ENCODE results near the gene GALR3.

Gene GALR3

DNA sequence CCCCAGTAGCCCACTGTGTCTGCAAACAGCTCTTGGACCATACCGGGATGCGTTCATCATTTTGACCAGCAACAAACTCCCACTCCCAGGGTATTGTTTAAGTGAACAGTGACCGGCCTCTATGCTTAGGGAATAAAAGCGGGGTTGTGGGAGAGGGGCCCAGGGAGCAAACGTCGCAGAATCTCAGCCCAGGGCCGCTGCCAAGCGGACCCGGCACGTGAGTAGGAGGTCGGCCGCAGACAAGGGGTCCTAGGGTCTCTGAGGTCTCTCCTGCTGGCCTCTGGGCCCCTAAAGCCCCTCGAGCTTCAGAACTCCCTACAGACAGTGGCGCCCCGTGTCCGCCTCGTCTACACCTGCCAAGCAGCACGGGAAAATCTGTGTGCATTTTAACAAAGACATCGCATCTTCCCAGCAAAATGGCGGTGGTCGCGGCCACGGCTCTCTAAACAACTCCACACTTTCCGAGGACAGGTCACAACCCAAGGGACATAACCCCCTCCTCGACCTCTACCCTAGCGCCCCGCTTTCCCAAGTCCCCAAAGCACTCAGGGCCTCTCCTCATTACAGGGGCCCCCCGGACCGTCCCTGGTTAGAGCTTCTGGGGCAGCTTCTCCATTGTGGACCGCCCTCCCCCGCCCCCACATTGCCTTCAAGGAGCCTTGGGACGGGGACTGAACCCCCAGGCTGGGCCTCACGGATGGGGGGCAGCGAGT is 19.4 kb upstream of the GALR3 start:
- DNase-seq, result peak; percentile 67

DNA sequence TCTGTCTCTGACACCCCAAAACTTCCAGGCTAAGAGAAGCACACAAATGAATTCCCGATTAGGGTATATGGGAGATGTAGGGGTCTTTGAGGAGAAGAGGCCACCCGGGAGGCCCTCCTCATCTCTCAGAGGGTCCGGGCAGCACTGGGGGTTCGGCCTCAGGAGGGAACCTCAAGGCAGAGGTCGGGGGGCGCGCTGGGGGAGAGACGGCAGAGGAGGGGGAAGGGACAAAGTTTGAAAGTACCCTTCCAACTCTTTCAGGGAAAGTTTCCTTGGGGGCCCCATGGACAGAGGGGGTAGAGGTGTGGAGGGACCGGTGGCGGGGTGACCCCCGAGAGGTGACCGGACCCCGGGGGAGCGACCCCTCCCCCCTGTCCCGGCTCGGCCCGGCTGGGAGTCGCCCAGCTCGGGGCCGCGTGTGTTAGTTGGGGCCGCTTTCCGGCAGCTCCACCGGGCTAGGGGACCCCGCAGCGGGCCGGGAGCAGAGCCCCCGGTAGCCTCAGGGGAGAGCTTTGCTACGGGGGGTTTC is 18.8 kb upstream of the GALR3 start:
- peak; percentile 46 for DNase-seq

DNA sequence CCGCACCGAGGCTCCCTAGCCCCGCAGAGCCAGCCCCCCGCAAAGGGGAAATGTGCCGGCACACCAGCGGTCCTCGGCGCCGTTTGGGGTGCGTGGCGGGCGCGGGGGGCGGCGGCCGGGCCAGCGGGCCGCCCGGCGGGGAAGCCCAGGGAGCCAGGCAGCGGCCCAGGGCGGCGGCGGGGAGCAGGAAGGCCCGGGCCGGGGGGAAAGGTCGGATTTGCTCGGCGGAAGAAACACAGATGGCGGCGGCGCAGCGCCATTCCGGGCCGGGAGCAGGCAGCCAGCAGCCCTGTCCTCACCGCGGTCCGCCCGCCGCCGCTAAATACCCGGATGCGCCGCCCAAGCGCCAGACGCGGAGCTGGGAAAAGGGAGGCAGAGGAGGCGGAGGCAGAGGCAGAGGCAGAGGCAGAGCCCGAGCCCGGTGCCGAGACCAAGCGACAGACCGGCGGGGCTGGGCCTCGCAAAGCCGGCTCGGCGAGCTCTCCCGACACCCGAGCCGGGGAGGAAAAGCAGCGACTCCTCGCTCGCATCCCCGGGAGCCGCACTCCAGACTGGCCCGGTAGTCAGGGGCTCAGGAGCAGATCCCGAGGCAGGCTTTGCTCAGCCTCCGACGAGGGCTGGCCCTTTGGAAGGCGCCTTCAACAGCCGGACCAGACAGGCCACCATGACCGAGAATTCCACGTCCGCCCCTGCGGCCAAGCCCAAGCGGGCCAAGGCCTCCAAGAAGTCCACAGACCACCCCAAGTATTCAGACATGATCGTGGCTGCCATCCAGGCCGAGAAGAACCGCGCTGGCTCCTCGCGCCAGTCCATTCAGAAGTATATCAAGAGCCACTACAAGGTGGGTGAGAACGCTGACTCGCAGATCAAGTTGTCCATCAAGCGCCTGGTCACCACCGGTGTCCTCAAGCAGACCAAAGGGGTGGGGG is 18.0 kb upstream of the GALR3 start:
- peak; percentile 93 for DNase-seq

DNA sequence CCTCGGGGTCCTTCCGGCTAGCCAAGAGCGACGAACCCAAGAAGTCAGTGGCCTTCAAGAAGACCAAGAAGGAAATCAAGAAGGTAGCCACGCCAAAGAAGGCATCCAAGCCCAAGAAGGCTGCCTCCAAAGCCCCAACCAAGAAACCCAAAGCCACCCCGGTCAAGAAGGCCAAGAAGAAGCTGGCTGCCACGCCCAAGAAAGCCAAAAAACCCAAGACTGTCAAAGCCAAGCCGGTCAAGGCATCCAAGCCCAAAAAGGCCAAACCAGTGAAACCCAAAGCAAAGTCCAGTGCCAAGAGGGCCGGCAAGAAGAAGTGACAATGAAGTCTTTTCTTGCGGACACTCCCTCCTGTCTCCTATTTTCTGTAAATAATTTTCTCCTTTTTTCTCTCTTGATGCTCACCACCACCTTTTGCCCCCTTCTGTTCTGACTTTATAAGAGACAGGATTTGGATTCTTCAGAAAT is 17.3 kb upstream of the GALR3 start:
- no peak for DNase-seq

DNA sequence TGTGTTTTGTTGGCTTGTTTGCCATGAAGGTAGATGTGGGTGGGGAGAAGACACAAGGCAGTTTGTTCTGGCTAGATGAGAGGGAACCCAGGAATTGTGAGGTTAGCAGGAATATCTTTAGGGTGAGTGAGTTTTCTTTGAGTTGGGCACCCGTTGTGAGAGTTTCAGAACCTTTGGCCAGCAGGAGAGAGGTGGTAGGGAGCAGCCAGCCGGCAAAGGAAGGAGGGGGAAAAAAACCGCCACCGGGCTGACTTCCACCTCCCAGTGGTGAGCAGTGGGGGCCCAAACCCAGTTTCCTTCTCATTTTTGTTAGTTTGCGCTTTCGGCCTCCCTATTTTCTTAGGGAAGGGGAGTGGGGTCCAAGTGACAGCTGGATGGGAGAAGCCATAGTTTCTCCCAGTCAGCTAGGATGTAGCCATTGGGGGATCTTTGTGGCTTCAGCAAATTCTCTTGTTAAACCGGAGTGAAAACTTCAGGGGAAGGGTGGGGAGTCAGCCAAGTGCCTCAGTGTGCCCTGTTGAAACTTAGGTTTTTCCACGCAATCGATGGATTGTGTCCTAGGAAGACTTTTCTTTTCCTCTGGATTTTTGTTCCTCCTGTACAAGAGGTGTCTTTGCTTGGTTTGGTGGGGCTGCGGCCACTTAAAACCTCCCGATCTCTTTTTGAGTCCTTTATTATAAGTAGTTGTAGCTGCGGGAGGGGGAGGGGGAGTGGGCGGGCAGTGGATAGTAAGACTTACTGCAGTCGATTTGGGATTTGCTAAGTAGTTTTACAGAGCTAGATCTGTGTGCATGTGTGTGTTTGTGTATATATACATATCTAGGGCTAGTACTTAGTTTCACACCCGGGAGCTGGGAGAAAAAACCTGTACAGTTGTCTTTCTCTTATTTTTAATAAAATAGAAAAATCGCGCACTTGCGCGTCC is 16.5 kb upstream of the GALR3 start:
- peak; percentile 95 for DNase-seq

DNA sequence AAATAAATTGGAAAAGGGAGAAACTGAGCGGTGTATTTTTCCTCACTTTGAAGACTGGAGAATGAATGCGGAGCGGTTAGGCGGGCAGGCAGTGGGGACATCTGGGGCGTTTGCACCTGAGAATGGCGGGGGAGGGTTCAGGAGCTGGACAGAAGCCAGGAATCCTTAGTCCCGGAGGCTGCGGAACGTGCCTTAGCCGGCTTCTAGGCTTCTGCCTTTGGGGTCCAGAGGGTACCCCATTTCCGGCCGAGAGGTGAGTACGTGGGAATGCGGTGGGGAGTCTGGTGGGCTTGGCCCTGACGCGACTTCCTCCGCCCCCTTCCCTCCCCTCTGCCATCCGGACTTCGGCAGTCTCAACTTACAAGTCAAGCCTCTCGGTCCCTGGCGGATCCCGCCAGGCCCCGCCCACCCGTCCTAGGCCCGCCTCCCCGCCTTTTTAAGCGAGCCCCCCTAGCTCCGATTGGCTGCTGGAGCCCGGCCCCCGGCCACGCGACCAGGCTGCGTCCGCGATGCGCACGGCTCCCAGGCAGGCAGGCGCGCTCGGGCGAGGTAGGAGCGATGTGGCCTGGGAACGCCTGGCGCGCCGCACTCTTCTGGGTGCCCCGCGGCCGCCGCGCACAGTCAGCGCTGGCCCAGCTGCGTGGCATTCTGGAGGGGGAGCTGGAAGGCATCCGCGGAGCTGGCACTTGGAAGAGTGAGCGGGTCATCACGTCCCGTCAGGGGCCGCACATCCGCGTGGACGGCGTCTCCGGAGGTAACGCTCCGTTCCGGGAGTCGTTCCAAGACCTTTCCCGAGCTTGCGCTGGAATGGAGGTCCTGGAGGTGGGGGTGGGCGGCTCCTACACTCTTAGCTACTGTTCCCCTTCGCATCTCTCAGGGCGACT is 15.5 kb upstream of the GALR3 start, which contains the start of gene GCAT:
Gene GCAT, plus strand, starts transcription at position 525 of the 884 bp plus-strand sequence. Its CDS starts 34 bp downstream, at position 559.
- peak; percentile 98 for DNase-seq

DNA sequence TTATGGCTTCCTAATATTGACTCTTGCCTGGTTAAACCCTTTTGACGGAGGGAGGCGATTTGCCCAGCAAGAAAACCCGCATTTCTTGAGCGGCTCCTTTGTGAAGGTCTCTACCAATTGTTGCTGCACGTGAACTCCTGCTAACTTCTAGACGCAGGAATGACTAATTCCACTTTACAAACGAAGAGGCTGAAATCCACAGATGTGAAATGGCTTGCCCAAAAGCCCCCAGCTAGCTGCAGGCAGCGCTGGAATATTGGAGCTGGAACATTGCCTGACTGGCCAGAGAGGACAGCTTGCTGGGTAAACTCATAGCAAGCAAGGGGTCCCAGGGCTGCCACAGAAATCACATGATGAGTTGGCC is 14.9 kb upstream of the GALR3 start:
- no peak for DNase-seq

DNA sequence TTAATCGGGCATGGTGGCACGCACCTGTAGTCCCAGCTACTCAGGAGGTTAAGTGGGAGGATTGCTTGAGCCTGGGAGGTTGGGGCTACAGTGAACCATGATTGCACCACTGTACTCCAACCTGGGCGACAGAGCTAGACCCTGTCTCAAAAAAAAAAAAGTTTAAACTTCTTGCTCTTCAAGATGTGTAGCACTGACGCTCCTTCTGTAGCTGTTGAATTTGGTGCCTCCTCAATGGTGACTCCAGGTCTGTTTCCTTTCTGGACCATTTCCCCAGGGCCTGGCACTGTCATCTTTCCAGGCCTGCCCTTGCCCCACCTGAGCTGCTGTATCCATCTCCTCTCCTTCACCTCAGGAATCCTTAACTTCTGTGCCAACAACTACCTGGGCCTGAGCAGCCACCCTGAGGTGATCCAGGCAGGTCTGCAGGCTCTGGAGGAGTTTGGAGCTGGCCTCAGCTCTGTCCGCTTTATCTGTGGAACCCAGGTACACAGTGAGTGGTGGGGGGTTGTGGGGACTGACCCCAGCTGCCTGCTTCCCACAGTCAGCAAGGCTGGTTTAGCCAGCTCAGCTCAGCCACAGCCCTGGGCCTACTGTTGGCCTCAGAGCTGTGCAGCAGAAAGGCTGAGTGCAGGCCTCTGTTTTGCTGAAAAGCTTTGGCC is 13.4 kb upstream of the GALR3 start:
- no peak for DNase-seq

DNA sequence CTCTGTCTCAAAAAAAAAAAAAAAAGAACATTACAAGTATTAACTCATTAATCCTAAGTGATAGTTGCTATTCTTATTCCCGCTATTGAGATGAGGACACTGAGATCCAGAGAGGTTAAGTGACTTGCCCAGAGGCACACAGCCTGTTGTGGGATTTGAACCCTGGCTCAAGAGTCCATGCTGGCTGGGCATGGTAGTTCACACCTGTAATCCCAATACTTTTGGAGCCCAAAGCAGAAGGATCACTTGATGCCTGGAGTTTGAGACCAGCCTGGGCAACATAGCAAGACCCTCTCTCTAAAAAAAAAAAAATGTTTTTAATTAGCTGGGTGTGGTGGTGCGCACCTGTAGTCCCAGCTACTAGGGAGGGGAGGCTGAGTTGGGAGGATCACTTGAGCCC is 11.3 kb upstream of the GALR3 start:
- DNase-seq, result no peak

DNA sequence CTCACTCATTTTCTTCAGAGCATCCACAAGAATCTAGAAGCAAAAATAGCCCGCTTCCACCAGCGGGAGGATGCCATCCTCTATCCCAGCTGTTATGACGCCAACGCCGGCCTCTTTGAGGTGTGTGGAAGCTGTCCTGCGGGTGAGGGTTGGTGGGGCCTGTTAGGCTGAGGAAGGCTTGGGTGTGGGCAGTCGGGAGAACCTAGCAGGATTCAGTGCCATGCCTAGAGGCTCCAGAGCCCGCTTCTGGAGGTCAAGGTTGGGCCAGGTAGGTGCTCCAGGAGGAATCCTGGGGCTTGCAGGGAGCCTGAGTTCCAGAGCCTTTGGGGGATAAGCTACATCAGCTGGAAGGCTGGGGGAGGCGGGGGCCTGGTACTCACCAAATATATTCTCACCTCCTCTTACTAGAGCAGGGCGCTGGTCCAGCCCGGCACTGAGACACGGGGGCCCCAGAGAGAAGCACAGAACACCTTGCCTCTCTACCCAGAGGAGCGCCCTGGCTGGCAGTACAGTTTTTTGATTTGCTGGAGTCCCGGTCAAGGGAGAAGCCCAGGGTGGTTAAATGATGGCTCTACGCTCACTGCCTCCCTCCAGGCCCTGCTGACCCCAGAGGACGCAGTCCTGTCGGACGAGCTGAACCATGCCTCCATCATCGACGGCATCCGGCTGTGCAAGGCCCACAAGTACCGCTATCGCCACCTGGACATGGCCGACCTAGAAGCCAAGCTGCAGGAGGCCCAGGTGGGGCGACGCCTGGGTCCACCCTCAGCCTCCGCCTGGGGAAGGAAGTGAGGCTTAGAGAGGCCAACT is 10.1 kb upstream of the GALR3 start:
- no peak for DNase-seq

DNA sequence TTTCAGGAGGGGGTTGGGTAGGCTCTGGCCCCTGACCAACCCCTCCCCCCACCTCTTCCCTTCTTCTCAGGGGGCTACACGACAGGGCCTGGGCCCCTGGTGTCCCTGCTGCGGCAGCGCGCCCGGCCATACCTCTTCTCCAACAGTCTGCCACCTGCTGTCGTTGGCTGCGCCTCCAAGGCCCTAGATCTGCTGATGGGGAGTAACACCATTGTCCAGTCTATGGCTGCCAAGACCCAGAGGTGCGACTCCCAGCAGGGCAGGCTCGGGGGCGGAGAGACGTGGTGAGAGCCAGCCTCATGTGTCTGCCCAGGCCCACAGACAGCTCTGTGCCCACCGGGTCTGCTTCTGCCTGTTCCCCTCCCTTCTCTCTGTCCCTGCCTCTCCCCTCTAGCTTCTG is 7.6 kb upstream of the GALR3 start:
- no peak for DNase-seq

DNA sequence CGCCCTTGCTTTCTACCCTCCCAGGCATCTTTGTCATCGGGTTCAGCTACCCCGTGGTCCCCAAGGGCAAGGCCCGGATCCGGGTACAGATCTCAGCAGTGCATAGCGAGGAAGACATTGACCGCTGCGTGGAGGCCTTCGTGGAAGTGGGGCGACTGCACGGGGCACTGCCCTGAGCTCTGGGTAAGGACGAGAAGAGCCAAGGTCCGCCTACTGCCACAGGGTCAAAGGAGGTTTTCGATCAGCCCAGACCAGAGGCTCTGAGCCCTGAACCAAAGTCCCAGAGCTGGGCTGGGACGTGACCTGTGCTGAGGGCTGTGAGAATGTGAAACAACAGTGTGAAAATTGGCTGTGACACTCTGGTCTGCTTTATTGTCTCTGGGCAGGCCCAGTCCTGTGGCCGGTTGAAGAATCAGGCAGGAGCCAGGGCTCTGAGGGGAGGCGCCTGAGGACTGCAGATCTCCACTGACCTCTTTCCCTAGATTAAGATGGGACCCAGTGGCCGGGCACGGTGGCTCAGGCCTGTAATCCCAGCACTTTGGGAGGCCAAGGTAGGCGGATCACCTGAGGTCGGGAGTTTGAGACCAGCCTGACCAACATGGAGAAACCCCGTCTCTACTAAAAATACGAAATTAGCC is 6.5 kb upstream of the GALR3 start:
- DNase-seq, result no peak

DNA sequence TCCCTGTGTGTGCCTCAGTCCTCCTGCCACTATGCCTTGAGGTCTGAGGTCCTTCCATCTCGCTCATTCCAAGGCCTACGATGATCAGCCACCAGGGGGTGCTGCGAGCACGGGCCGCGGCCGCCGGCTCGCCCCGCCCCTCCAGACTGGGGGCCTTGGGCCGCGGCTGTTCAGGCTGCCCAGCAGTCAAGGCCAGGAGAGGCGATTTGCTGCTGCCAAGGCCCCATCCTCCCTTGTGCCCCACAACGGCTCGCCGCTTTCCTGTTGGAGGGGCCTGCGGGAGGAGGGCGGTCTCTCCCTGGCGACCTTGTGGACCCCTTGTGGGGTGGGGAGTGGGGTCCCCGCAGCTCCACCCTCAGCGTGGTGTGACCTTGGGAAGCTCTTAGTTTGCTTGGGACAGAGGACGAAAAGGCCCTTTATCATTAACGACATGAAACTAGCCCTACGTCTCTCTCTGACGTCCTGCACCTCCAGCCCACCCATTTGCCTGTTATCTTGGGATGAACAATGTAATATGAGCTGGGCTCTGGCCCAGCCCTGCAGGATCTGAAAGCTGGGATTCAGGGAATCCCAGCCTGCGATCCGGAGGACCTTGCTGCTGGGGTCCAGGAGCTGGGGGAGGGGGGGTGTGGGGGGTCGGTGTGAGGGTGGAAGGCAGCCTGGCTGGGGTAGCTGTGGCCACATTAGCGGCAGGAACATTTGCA is 5.3 kb upstream of the GALR3 start:
- DNase-seq, result peak; percentile 91

DNA sequence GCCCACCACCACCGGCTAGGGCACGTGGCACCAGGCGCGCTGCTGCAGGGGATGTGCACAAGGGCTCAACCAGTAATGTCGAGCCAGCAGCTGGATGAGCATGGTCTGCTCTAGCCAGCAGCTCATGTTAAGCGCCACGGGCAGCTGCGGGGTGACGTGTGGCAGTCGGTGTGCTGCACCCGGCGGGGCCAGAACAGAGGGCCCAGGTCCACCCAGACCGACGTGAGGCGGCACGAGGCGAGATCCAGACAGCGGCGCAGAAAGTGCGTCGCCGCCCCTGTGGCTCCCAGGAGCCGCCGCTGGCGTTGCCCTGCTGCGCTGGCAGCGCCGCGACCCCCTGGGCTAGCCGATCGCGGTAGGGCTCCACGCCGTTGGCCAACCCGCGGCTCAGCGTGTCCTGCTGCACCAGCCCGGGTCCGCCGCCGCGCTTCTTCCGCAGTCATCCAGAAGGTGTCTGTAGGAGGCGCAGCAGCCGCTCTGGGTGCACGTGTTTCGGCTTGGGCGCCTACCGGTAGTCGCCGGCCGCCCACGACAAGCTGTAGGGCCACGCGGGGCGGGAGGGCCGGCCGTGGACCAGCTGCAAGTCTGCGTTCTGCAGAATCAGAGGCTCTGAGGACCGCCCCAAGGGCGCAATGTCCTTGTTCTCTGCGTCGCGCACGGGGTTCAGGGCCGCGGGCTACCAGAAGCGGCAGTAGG is 4.6 kb upstream of the GALR3 start:
- no peak for DNase-seq

DNA sequence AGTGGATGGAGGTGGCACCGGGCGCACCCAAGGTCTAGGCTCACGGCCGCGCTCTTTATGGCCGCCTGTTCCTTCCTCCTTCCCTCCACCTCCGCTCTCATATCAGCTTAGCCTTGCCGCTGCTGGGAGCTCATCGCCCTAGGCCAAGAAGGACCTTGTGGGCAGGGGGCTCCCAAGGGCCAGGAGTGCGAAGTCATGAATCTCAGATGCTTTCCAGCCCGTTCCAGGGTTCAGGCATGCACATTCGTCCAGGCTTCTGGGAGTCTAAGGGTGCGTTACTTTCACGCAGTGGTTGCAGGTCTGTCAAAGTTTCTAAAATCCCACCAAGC is 4.1 kb upstream of the GALR3 start:
- DNase-seq, result no peak

DNA sequence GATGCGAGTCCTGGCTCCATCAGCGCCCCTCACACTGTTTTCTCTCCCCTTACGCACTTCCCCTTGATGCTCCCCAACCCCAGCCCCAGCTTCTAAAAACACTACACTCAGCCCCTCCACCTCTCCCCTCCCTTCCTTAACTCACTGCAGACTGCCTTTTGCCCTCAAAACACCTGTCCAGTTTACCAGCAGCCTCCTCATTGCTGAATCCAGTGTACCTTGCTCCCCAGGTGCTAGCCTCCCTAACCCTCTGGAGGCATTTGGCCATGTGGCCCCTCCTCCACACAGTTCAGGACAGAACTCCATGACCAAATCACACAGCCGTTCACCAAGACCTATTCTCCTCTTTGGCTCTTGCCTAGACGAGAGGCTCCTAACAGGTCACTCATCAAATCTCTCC is 2.8 kb upstream of the GALR3 start:
- no peak for DNase-seq

DNA sequence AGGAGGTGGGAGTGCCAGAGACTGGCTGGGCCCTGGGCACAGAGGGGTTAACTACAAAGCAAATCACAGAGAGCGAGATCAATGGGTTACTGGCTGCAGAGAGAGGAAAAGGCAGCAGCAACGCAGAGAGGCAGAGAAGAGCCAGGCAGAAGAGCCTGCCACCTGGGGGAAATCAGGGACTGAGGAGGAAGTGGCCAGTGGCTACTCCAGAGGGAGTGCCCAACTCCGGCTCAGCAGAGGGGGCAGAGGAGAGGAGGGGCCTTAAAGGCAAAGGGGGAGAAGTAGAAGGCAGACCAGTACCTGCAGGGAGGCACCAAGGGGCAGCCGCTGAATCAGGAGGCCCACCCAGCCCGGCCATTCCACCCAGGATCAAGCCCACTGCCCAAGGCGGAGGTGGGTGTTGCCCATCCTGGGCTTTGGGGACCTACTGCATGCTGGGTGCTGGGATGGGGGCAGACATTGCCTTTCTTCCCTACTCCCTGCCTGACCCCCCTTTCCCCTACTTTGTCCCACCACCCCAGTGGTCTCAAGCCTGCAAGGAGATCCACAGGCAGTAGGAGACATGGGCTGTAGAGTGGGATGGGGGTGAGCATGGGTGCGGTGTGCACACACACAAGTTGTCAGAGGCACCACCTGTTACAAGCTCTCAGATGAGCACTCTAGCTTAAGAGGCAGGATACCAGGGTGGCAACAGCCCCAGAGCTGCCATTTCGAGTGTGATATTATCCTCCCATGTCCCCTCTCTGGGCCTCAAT is 926 bp upstream of the GALR3 start:
- peak; percentile 16 for DNase-seq

Measured in OCI-M1 (cell line).